HG03064 (cell line): Measurements from ENCODE around the gene NDC1.
"Not testable (repeated sequence)": the region's sequence is repeated elsewhere in the genome, so short reads cannot be mapped to it uniquely, and the experiment has no call there.

Experiments used
- ATAC-seq: cut with Tn5 transposase; IDR thresholded peaks from one replicate; pipeline ENCODE4 v1.9.1; 2021; ENCODE audit warnings: low read depth; ENCODE audit not compliant: unreplicated experiment

NDC1 gene, protein sequence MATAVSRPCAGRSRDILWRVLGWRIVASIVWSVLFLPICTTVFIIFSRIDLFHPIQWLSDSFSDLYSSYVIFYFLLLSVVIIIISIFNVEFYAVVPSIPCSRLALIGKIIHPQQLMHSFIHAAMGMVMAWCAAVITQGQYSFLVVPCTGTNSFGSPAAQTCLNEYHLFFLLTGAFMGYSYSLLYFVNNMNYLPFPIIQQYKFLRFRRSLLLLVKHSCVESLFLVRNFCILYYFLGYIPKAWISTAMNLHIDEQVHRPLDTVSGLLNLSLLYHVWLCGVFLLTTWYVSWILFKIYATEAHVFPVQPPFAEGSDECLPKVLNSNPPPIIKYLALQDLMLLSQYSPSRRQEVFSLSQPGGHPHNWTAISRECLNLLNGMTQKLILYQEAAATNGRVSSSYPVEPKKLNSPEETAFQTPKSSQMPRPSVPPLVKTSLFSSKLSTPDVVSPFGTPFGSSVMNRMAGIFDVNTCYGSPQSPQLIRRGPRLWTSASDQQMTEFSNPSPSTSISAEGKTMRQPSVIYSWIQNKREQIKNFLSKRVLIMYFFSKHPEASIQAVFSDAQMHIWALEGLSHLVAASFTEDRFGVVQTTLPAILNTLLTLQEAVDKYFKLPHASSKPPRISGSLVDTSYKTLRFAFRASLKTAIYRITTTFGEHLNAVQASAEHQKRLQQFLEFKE

DNA sequence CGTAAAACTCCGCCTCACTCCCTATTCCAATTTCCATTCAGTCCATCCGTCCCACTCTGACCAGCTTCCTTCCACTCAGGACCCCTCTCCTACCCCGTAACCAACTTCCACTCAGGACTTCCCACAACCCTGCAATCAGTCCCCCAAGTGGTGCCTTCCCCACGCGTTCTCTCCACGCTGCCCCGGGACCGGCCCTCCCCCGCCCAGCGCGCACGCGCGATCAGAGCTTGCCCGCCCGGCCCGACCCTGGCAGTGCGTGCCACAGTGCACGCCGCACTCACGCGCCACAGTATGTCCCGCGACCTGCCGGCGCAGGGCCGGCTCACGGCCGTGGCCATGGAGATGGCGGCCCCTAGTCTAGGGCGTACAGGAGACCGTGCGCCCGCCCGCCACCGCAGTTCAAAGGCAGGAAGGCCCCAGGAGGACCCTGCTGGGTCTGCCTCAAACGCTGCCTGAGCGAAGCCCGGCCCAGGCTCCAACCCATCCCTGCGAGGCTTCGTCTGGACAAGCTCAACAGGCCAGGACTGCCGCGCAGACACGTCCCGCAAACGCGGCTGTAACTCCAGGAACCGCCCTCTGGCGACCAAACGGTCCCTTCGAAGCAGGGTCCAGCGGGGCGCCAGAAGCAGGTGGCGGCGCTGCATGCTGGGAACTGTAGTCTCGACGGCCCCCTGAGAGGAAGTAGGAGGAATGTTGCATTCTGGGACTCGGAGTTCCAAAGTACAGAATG, at the start of gene NDC1:
Gene NDC1 (minus strand): TSS at position 373 of the 730 bp plus-strand sequence. CDS start 35 bp downstream, at position 338.
- peak; percentile 90 for ATAC-seq

DNA sequence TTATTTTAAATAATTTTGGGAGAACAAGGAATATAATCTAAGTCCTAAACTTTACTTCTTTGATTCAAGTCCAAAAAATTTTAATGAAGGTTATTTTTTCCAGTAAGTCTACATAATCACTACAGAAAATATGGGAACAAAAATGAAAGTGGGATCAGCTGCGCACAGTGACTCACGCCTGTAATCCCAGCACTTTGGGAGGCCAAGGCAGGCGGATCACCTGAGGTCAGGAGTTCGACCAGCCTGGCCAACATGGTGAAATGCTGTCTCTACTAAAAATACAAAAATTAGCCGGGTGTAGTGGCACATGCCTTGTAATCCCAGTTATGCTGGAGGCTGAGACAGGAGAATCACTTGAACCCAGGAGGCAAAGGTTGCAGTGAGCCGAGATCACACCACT, 45.5 kb upstream of the NDC1 start:
- ATAC-seq, result not testable (repeated sequence)

DNA sequence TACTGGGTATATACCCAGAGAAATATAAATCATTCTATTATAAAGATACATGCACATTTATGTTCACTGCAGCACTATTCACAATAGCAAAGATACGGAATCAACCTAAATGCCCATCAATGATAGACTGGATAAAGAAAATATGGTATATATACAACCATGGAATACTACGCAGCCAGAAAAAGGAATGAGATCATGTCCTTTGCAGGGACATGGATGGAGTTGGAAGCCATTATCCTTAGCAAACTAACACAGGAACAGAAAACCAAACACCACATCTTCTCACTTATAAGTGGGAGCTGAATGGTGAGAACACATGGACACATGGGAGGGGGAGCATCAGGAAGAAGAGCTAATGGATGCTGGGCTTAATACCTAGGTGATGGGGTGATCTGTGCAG, 43.8 kb upstream of the NDC1 start:
- not testable (repeated sequence) for ATAC-seq

DNA sequence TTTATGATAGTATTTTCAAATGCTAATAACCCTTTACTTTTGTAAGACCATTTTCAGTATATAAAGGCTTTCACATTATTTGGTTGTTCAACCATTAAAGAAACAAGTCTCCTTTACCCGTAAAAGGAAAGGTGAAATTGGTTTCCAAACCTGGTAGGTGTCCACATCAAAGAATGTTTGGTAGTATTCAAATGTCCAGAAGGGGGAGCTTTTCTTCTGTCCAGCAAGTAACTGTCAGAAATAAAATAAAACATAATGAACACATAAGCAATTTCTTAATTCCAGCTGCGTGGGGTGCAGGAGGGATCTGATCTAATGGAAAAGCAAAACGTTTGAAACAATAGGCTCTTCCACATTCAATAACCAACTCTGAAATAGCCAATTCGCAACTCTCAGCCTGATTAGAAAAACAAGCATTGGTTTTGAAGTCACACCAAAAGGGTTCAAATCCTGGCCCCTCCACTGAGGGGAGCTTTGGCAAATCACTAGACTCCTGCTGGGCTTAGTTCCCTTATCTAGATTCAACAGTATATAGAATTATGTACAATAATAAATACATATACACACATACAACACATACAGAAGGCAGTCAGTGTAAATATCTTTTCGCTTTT, 40.5 kb upstream of the NDC1 start:
- ATAC-seq, result no peak

DNA sequence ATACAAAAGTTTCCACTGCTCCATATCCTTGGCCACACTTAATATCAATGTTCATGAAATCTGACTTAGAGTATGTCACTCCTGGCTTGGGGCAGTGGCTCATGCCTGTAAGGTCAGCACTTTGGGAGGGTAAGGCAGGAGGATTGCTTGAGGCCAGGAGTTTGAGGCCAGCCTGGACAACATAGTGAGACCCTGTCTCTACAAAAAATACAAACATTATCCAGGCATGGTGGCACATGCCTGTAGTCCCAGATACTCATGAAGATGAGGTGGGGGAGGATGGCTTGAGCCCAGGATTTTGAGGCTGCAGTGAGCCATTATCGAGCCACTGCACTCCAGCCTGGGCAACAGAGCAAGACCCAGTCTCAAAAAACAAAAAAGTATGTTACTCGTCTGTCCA, 37.1 kb upstream of the NDC1 start:
- not testable (repeated sequence) for ATAC-seq

DNA sequence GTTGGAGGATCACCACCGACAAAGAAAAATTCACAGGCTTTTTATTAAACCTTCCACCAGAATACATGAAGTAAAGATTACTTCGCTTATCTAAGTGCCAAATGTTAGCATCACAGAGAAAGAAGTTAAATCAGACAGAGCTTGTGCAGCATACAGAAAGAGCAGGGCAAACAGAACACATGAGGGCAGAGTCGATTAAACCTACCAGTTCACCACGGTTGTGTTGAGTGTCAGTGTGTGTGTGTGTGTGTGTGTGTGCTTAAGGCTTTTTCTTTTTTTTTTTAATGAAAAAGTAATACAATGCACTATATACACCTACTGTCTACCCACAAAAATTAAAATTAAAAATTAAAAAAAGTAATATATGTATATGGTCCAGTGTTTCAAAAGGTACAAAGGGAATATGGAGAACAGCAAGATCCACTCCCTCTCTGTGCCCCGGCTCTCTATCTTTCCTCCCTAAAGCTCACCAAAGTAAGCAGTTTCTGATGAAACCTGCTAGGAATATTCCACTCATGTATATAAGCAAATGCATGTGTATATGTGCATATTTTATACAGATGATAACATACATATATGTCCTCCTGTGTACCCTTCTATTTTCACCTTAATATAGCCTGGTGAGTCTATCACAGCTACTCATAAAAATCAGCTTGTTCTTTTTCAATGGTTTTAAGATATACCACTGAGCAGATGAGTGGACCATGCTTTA, 33.8 kb upstream of the NDC1 start:
- no peak for ATAC-seq

DNA sequence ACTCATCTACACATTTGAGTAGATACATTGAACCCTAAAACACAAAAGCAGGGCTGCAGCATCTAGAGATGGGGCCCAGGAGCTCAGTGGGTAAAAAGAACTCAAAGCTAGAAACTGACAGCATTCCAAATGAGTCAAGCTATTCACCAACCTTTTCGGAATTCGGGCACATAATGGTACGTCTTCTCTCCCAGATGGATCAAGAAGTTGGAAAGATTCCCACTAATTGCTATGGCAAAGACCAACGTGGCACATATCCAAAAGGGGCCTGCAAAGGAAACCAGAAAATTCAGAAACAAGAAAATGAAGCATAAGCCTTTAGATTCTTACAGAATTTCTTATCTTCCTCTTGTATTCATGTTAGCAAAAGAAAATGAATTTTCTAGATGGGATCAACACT, 33.1 kb upstream of the NDC1 start:
- ATAC-seq, result no peak

DNA sequence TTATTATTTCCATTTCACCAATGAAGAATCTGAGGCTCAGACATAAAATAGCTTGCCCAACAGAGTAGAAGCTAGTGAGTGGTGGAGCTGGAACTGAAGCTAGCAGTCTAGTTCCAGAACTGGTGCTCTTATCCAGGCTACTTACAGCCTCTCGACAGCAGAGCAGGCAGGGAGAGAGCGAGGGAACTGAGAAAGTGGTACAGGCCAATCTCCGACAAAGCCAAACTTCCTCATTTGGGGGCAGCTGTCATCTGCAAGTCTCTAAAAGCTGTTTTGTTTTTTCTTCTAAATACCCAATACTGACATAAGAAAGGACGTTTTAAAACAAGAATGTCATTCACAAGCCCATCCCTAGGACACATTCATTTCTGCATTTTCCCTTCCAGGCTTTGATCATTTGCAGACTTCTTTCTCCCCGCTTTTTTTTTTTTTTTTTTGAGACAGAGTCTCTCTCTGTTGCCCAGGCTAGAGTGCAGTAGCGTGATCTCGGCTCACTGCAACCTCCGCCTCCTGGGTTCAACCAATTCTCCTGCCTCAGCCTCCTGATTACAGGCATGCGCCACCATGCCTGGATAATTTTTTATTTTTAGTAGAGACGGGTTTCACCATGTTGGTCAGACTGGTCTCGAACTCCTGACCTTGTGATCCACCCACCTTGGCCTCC, 31.5 kb upstream of the NDC1 start:
- ATAC-seq, result no peak

DNA sequence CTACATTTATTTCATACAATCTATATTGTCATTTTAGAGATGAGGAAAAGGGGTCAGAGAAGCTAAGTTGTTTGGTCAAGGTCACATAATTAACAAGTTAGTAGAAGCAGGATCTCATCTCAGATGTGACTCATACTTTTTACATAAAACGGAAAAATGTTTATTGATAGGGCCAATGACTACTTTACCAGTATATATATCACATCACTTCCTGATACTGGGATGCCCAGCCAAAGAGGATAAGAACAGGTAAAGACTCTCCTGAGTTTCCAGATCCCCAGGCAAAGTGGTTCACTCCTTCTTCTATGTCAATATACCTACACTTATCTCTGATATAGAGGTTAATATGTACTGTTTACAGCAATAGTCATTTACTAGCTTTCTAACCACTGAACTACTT, 30.5 kb upstream of the NDC1 start:
- ATAC-seq, result no peak

DNA sequence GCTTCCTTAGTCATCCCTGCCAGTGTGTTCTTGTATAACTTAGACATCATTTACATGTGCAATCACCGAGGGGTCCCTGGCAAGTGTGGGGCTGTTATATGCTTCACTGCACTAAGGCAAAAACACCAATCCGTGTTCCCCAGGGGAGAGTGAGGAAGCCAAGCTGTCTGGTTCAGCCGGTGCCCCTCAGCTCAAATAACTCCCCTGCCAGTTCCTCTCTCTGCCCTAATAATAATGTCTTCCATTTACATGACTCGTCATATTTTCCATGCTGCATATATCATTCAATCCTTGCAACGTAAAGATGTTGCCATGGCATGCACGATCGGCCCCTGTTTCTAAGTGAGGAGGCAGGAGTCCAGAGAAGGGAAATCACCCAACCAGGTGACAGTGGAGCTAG, 24.4 kb upstream of the NDC1 start:
- no peak for ATAC-seq

DNA sequence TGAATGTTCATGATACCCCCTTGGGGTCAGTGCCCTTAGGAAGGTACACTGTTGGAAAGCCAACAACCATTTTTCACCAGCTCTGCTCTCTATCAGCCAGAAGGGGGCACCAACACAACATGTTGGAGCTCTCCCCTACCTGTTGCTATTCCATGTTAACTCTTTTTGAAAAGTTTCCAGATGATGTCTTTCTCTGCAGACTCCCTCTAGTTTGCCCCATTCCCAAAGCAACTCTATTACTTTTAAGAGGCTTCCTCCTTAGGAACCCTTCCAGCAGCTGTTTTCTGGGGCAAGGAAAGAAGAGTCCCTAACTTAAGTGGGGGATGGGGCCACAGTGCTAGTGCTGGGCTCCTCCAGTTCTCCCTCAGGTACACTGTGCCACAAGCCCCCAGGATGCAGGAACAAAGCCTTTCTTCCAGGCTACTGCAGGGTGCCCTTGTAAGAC, 22.9 kb upstream of the NDC1 start:
- no peak for ATAC-seq

DNA sequence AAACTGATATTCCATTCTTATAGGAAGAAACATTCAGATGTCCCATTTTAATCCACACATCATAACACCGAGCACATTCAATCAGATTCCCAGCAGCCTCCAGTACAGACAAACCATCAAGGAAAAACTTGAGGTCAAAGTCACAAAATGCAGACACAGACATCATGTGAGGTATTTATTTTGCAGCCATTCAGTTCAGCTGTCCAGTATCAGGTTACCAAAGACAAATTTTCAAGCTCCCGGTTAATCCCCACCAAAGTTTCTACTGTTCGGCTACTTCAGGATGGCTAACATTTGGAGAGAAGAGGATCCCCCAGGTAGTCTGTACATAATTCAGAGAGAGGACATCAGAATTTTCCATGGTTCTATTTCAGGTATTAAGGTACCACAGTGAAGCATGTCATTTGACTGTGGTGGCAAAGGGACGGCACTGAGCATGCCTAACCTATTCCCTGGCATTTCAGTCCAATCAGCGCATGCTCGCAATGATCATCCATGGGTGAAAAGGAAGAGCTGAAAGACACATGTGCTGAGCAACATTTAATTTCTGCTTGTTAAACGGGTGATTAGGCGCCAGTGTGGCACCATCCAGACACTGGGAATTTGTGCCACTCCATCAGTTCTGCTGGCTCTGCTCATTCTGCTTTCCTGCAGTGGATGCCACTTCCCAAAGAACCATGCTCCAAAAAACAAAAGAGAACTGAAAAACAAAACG, 13.6 kb upstream of the NDC1 start:
- no peak for ATAC-seq

DNA sequence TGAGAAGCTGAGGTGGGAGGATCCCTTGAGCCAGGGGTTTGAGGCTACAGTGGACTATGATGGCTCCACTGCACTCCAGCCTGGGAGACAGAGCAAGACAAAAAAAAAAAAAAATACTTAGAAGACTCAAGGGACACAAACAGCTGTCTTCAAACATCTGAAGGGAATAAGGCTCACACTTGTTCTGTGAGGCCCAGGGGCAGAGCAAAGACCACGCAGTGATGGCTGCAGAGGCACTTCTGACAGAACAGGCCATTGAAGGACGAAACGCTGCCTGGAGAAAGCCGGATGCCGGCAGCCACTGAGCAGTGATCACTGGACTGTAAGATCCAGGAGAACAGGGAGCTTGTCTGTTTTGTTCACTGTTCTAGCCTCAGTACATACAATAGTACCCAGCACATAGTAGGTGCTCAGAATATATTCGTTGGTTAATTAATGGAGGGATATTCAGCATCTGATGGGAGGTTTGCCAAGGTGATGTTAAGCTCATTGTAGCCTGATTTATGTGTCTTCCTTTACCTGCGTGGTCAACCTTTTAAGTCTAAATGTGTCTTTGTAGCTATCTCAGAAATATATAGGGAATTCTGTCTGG, 12.1 kb upstream of the NDC1 start:
- no peak for ATAC-seq

DNA sequence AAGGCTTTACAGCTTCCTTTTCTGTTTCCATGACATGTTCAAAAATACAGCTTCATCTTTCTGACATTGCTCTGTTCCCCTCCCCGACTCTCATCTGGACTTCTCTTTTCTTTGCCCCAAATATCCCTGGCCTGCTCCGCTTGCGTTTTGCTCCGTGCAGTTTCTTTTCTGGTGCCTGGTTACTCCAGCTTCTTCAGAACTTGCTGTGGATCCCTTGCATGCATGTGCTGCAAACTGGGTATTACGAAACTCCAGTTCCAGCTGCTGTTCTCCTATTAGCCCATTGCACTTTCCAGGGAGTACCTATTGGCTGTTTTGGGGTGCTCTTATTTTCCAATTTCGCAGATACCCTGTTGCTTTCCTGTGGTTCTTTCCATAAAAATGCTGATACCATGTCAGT, 9.9 kb upstream of the NDC1 start:
- ATAC-seq, result no peak

DNA sequence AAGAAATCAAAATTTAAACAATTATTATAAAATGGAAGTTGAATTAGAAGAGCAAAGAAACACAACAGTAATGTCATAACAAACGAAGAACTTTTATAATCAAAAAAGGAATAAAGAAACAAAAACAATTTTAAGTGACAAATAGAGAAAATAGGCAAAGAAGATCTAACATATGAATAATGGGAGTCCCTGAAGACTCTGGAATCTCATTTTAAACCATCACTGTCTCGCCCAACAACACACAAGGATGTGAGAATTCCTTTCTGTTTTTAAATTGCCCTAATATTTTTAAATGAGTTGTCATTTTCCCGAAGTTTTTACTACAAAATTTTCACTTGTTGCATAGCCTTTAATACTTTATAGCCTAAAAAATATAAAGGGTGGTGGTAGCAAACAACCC, 4.3 kb upstream of the NDC1 start:
- ATAC-seq, result no peak

DNA sequence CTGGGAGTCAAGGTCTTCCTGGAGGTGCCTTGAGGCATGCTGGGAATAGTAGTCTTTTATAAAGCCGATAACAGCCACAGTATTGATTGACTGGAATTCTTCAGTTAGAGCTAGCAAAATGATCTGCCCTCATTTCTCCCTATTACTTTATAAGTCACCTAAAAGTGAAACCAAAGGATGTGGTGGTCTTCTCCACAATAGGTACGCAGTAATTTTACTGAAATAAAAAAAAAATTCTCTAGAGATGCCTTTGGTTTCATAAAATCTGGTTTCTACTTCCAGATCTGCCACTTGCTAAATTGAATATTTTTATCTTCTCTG, 518 bp upstream of the NDC1 start:
- no peak for ATAC-seq

DNA sequence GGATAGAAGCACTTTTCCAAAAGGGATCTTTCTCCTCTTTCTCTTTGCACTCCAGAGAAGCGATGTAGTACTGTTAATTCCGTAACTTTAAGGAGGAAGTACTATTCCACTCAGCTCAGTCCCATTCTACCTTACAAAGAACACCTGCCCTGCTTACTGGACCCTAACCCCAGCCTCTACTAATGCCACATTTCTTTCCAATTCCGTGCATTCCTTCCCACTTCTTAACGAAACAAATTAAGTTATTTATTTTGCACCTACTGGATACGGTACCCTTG, 511 bp downstream of the NDC1 start:
- no peak for ATAC-seq

DNA sequence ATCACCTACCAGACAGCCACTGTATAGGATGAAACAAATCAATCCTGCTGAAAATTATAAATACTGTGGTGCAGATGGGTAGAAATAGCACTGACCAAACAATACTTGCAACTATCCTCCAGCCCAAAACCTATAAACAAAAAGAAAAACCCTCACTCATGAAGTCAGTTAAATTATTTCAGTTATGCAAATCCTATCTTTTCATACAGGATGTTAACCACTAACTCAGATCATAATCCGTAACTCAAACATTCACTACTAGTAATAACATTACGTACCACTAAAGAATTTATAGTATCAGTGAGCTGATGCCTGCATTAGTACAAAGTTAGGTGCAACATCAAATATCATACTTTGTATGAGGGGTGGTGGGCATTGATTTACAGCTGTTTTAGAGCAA, 2.6 kb downstream of the NDC1 start:
- ATAC-seq, result no peak

DNA sequence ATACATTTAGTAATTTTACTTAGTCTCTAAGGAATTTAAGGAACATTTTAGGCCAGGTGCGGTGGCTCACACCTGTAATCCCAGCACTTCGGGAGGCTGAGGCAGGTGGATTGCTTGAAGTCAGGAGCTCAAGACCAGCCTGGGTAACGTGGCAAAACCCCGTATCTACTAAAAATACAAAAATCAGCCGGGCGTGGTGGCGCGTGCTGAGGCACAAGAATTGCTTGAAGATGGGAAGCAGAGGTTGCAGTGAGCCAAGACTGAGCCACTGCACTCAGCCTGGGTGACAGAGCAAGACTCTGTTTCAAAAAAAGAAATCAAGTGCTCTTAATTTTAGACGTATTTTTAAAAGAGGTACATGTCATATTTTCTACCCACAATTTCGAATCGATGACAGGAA, 3.3 kb downstream of the NDC1 start:
- no peak for ATAC-seq
